ENCODE measurements around the gene NAPEPLD.
"Not testable (repeated sequence)": the region's sequence is repeated elsewhere in the genome, so short reads cannot be mapped to it uniquely, and the experiment has no call there.

NAPEPLD gene

GRCh38 chr7:103143868-103144267 is 5.0 kb downstream of the NAPEPLD start:
- DNase-seq: no peak

GRCh38 chr7:103142494-103142893 is 6.4 kb downstream of the NAPEPLD start:
- DNase-seq: no peak

GRCh38 chr7:103141753-103142404 is 7.0 kb downstream of the NAPEPLD start:
- DNase-seq: no peak

GRCh38 chr7:103140685-103141084 is 8.2 kb downstream of the NAPEPLD start:
- DNase-seq: no peak

- DNase-seq: no peak
Measured at GRCh38 chr7:103140061-103140460, 8.8 kb downstream of the NAPEPLD start.

- no peak for DNase-seq
Measured at GRCh38 chr7:103134836-103135554, 13.9 kb downstream of the NAPEPLD start.

- DNase-seq: no peak
Measured at GRCh38 chr7:103132995-103133688, 15.8 kb downstream of the NAPEPLD start.

DNA sequence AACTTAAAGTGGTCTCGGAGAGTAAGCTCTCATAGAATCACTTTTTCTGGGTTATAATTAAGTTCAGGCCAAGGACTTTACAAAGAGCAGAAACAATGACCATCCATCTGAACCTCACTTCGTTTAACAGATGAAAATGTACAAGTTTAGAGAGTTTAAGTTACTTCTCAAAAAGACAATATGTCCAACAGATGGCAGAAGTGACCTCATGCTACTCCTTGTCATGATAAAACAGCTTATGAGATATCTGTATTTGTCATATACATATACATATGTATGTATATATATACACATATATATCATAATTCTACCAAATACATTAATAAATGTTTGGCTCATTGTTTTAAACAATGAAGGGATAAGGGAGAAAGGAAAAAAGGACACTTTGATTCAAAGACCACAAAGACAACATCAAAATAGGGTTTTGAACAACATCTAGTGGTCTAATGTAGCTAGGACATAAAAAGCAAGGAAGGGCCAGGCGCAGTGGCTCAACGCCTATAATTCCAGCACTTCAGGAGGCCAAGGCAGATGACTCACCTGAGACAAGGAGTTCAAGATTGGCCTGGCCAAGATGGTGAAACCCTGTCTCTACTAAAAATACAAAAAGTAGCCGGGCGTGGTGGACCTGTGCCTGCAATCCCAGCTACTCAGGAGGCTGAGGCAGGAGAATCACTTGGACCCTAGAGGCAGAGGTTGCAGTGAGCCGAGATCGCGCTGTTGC is 17.8 kb downstream of the NAPEPLD start:
- DNase-seq: peak; percentile 56

DNA sequence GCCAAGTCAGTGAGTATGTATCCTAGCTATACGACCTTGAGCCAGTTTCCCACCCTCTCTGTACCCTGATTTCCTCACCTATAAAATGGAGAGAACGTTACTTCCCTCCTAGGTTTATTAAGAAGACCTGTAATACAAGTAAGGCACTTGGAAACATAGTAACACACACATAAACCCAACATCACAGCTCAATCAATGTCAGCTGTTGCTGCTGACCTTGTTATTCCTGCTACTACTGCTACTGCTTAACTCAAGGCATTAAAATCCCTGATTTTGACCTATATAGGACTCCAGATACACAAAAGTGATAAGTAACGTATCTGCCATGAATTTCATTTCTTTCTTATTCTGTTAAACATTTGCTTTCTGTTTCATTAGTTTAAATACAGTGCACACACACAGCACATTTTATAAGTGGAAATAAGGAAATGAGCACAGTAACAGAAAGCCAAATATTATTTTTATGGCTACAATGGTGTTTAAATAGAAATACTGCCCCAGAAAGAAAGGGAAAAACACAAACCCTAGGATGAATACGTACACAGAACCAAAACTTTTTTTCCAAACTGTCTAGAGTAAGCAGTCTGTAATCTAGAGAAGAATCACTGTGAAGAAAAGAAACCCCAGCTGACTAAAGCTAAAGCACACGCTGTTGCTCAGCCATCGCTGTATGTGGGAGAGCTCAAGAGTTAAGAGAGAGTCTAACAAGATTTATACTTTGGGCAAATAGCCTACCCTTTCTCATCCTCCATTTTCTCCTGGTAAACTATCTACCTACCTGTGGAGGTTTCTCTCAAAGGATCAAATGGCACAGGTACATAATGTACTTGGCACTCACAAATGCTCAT is 19.0 kb downstream of the NAPEPLD start:
- DNase-seq: no peak

DNA sequence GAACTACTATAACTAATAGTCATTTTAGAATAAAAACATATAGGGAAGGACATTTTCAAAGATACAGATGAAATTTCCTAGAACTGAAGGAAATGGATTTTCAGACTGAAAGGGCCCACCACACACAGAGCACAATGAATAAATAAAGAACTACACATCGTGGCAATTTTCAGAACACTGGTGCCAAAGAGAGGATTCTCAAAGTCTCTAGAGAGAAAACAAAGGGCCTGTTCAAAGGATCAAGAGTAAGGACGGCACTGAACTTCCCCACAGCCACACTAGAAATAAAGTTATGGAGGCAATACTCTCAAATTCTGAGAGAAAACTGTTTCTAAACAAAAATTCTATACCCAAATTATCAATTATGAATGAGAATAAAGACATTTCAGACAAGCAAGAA is 21.9 kb downstream of the NAPEPLD start:
- DNase-seq: no peak

DNA sequence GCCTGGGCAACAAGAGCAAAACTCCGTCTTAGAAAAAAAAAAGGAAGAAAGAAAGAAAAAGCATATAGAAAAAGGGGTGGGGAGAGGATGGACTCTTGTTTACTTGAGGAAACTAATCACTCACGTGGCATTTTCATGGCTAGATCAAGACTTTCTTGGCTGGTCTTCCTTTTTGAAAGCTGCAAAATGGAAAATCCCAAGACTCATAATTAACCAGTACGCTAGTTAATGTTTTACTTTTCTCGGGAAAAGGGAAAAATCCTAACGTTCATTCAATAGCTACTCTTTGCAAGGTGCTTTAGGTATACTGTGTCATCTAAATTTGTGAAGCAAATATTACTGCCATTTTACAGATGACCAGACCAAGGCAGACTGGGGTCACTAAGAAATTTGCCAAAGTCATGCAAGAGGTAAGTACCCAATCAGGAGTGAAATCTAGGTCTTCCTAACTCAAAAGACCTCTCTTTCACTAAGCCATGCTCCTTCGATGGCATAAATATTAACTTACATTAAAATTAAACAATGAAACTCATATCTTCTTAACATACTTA is 24.4 kb downstream of the NAPEPLD start:
- no peak for DNase-seq

DNA sequence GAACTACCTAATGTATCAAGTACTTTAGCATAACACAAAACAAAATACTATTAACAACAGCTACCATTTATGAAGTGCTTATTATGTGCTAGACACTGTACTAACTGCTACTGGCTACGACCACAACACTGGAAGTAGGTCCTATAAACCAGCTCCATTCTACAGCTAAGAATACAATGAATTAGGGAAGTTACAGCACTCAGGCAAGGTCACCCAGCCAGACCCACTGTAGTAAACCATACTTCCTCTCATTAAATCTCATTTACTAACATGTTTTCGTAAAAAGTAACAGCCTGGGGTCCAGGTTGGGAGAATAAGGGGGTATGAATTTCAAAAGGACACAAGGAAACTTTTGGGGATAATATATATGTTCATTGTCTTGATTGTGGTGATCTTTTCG is 25.4 kb downstream of the NAPEPLD start:
- DNase-seq: peak; percentile 42

GRCh38 chr7:103121641-103122040 is 27.3 kb downstream of the NAPEPLD start:
- peak; percentile 85 for DNase-seq

GRCh38 chr7:103120362-103120761 is 28.5 kb downstream of the NAPEPLD start:
- no peak for DNase-seq

DNA sequence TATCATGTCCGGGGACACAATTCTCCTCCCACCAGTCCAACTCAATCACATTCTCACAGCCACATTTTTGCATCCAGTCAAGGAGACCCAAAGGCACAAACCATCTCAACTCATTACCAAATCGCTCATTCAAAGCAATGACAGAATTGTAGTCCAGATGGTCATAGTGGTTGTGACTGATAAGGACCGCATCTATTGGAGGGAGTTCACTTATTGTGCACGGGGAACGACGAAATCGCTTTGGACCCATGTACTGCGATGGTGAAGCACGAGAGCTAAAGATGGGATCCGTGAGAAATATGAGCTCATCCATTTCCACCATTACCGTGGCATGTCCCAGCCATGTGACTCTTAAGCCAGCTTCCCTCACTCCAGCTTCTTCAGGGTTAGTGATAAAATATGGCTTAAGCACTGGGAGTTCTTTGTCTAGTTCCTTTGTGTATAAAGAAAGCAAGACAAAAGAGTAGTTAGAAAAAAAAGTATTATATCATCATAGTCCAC is 29.1 kb downstream of the NAPEPLD start:
- peak; percentile 35 for DNase-seq

- DNase-seq: no peak
Measured at GRCh38 chr7:103117465-103117864, 31.4 kb downstream of the NAPEPLD start.

GRCh38 chr7:103116991-103117390 is 31.9 kb downstream of the NAPEPLD start:
- DNase-seq: no peak

- DNase-seq: no peak
Measured at GRCh38 chr7:103116511-103116910, 32.4 kb downstream of the NAPEPLD start.

DNA sequence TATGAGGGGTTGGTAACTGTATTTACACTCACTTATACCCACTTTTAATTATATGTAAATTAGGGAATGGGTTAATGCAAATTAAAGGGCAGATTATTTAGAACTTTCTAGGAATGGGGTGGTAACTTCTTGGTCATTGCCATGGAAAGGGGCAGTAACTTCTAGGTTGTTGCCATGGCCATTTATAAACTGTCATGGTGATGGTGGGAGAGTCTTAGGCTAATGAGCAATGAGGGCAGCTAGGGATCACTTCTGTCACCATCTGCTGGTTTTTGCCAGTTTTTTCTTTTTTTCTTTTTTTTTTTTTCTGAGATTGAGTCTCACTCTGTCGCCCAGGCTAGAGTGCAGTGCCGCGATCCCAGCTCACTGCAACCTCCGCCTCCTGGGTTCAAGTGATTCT is 33.1 kb downstream of the NAPEPLD start:
- no peak for DNase-seq

DNA sequence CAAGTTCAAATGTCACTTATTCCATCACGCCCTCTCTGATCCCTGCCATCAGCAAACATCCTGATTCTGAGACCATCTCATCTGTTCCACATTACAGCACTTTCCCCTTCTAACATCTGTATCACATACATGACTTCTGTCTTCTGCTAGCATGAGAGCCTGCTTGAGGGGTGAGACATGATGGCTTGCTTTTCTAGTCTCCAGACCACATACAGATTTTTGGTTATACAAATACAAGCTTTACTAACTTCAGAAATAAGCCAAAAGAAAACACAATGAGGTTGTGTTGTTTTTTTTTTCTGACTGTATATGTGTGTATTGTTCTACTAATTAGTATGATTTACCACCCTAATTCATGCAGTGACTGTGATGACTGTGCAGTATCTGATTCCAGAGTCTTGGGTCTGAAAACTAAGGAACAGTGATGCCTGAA is 34.3 kb downstream of the NAPEPLD start:
- no peak for DNase-seq

DNA sequence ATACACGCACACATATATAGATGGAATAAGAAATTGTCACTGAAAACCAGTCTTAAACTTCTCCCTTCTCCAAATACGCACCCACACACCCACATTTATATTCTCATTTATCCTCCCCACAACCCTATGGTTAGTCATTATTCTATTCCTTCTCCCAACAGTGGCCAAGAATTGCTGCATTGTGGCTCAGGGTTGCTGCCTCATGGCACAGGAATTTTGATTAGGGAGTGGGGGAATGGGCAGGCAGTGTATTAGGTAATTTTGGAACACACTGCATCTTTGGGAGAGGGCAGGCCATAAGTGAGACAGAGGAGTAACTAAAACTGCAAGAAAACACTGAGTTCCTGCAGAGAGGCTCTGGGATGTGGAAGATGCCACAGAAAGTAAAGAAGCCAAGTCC is 35.7 kb downstream of the NAPEPLD start:
- no peak for DNase-seq

- DNase-seq: not testable (repeated sequence)
Measured at GRCh38 chr7:103106703-103107070, 42.2 kb downstream of the NAPEPLD start.
